Body of pancreas (tissue), 4 donors: Measurements from ENCODE around the gene B3GALT5.

Experiments used
- POLR2A ChIP-seq, 3 donors: fragments of 450-650 bp; IDR thresholded peaks; one replicate each; pipeline ENCODE4 v1.6.1; 2016; ENCODE audit warnings: antibody characterized with exemption in 3 of 3, mild to moderate bottlenecking in 2 of 3
- TF ChIP-seq, protein P1 (sequence below), 7 experiments: fragments of 450-650 bp in 4 of 7; fragments of 200-600 bp in 3 of 7; sonication (generic) in 3 of 7; IDR thresholded peaks; one replicate each; pipeline ENCODE4 v1.5.1; 2016 to 2019; ENCODE audit warnings: antibody characterized with exemption in 7 of 7

DNA sequence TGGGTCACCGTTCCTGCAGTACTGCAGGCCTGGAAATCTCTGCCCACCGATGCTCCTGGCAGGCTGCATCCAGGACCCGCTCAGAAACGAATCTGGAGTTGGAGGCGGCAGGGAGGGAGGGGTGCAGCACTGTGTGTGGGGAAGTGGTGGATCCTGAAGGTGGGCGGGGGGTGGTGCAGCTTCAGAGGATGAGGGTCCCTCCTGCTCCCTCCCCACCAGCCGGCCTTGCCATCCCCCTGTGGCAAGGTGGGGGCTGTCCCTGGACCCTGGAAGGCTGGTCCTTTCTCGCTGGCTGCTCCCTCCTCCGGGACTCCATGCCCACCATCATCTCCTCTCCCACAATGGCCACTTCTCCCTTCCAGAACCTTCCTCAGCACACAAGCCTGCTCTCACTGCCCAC is 60.4 kb downstream of the B3GALT5 start:
- no peak for TF ChIP-seq POLR2A (IDR thresholded peaks at IDR 0.05)
- TF ChIP-seq, protein P1, sequence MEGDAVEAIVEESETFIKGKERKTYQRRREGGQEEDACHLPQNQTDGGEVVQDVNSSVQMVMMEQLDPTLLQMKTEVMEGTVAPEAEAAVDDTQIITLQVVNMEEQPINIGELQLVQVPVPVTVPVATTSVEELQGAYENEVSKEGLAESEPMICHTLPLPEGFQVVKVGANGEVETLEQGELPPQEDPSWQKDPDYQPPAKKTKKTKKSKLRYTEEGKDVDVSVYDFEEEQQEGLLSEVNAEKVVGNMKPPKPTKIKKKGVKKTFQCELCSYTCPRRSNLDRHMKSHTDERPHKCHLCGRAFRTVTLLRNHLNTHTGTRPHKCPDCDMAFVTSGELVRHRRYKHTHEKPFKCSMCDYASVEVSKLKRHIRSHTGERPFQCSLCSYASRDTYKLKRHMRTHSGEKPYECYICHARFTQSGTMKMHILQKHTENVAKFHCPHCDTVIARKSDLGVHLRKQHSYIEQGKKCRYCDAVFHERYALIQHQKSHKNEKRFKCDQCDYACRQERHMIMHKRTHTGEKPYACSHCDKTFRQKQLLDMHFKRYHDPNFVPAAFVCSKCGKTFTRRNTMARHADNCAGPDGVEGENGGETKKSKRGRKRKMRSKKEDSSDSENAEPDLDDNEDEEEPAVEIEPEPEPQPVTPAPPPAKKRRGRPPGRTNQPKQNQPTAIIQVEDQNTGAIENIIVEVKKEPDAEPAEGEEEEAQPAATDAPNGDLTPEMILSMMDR (IDR thresholded peaks at IDR 0.05), result no peak
